MM.1S (cell line): ENCODE results near the gene TEX19.
"Not testable (repeated sequence)": the region's sequence is repeated elsewhere in the genome, so short reads cannot be mapped to it uniquely, and the experiment has no call there.

ENCODE experiments used
- DNase-seq: peaks from one replicate; pipeline ENCODE4 v3.0.0-alpha.2; 2015
- H2AFZ ChIP-seq: fragments of 300-600 bp; sonication (generic); 2 replicates; pipeline ENCODE4 v1.6.0; 2016; ENCODE audit warnings: antibody characterized with exemption, low read length
- H3F3A ChIP-seq: fragments of 300-600 bp; sonication (generic); 2 replicates; pipeline ENCODE4 v1.6.1; 2016; ENCODE audit warnings: mild to moderate bottlenecking, antibody characterized with exemption, low read length, moderate library complexity, mixed read lengths; ENCODE audit not compliant: insufficient read depth
- H3K27ac ChIP-seq: fragments of 300-600 bp; sonication (generic); 2 replicates; pipeline ENCODE4 v1.5.1; 2016; ENCODE audit warnings: mild to moderate bottlenecking, low read length
- H3K27me3 ChIP-seq: fragments of 300-600 bp; sonication (generic); replicated peaks from 2 replicates; pipeline ENCODE4 v1.6.0; 2016; ENCODE audit warnings: low read length; ENCODE audit not compliant: insufficient read depth
- H3K36me3 ChIP-seq: fragments of 300-600 bp; sonication (generic); replicated peaks from 2 replicates; pipeline ENCODE4 v1.6.1; 2016; ENCODE audit warnings: mild to moderate bottlenecking, low read length, mixed read lengths; ENCODE audit not compliant: insufficient read depth
- H3K4me1 ChIP-seq: fragments of 300-600 bp; sonication (generic); 2 replicates; pipeline ENCODE4 v1.6.1; 2016; ENCODE audit warnings: low read length, mixed read lengths
- H3K4me2 ChIP-seq: fragments of 300-600 bp; sonication (generic); 2 replicates; pipeline ENCODE4 v1.6.0; 2016; ENCODE audit warnings: low read depth, low read length
- H3K4me3 ChIP-seq: fragments of 300-600 bp; sonication (generic); 2 replicates; pipeline ENCODE4 v1.5.1; 2016; ENCODE audit warnings: low read length, mixed read lengths
- H3K79me2 ChIP-seq: fragments of 300-600 bp; sonication (generic); 2 replicates; pipeline ENCODE4 v1.6.1; 2016; ENCODE audit warnings: mixed run types, low read length, mixed read lengths
- H3K9ac ChIP-seq: fragments of 300-600 bp; sonication (generic); 2 replicates; pipeline ENCODE4 v1.6.1; 2016; ENCODE audit warnings: low read length, mixed read lengths
- H3K9me2 ChIP-seq: fragments of 300-600 bp; sonication (generic); replicated peaks from 2 replicates; pipeline ENCODE4 v1.6.1; 2016; ENCODE audit warnings: mild to moderate bottlenecking, low read length, mixed read lengths; ENCODE audit not compliant: insufficient read depth
- H3K9me3 ChIP-seq: fragments of 300-600 bp; sonication (generic); replicated peaks from 2 replicates; pipeline ENCODE4 v1.6.1; 2016; ENCODE audit warnings: mild to moderate bottlenecking, low read length, mixed read lengths; ENCODE audit not compliant: insufficient read depth
- H4K20me1 ChIP-seq: fragments of 300-600 bp; sonication (generic); 2 replicates; pipeline ENCODE4 v1.6.1; 2016; ENCODE audit warnings: mild to moderate bottlenecking, low read length, moderate library complexity, mixed read lengths; ENCODE audit not compliant: insufficient read depth
- CTCF ChIP-seq: fragments of 300-600 bp; sonication (generic); IDR thresholded peaks from 2 replicates; pipeline ENCODE4 v1.5.1; 2016; ENCODE audit warnings: antibody characterized with exemption, low read length, mixed read lengths
- EZH2 ChIP-seq: fragments of 300-600 bp; sonication (generic); optimal IDR thresholded peaks from 2 replicates; pipeline ENCODE3; 2017; ENCODE audit warnings: low read depth, mild to moderate bottlenecking, antibody characterized with exemption, low read length, mixed read lengths
- EZH2phosphoT487 ChIP-seq: fragments of 300-600 bp; sonication (generic); IDR thresholded peaks from 2 replicates; pipeline ENCODE4 v1.6.1; 2018; ENCODE audit warnings: antibody characterized with exemption, low read length

The TEX19 gene

GRCh38 chr17:82376042-82376730 is 17.1 kb downstream of the TEX19 start:
- Histone ChIP-seq H3K9me2 (no peaks in the 10 kb centered on the region), H3K79me2 (no peaks in the 10 kb centered on the region), H3K27ac (no peak overlapping the region), H3K9ac (no peak overlapping the region), H3K9me3 (no peaks in the 10 kb centered on the region), H3K4me1 (peaks cover 2% of the 10 kb centered on the region), H4K20me1 (no peaks in the 10 kb centered on the region), H3F3A (peaks cover 3% of the 10 kb centered on the region; the same call in 1 of the 2 replicates), H2AFZ (no peak overlapping the region), H3K4me2 (no peak overlapping the region), H3K27me3 (no peaks in the 10 kb centered on the region; the same call in 1 of the 2 replicates), H3K4me3 (no peak overlapping the region), H3K36me3 (no peaks in the 10 kb centered on the region)
- no peak for TF ChIP-seq EZH2
- DNase-seq, result no peak

DNA sequence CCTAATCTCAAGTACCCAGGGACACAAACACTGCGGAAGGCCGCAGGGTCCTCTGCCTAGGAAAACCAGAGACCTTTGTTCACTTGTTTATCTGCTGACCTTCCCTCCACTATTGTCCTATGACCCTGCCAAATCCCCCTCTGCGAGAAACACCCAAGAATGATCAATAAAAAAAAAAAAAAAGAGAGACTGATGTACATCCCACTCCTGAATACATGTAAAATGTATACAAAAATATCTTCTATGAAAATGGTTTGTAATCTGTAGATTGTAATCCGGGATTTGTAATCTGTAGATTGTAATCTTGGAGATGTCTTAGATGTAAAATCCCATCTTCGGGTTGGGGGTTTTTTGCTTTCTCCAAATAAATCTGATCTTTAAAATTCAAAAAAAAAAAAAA is 18.2 kb downstream of the TEX19 start:
- not testable (repeated sequence) for H3K9me2 ChIP-seq, H3K4me3 ChIP-seq, H3K27me3 ChIP-seq, H4K20me1 ChIP-seq, H3K9me3 ChIP-seq, H3K4me1 ChIP-seq, H3K27ac ChIP-seq, H2AFZ ChIP-seq, H3K79me2 ChIP-seq, DNase-seq, H3K36me3 ChIP-seq, H3K4me2 ChIP-seq, H3K9ac ChIP-seq, H3F3A ChIP-seq

GRCh38 chr17:82377924-82378740 is 19.1 kb downstream of the TEX19 start:
- Histone ChIP-seq H3K79me2 (no peaks in the 10 kb centered on the region), H3K9me2 (no peaks in the 10 kb centered on the region), H3K27me3 (no peaks in the 10 kb centered on the region; the same call in 1 of the 2 replicates), H3K9ac (no peak overlapping the region), H3K4me2 (no peak overlapping the region), H3K9me3 (no peaks in the 10 kb centered on the region), H3K27ac (no peak overlapping the region), H3K36me3 (no peaks in the 10 kb centered on the region), H4K20me1 (no peaks in the 10 kb centered on the region), H3F3A (peaks cover 3% of the 10 kb centered on the region; the same call in 1 of the 2 replicates), H3K4me1 (peaks cover 3% of the 10 kb centered on the region; the same call in 1 of the 2 replicates), H3K4me3 (no peak overlapping the region), H2AFZ (no peak overlapping the region)
- DNase-seq, result no peak
- TF ChIP-seq CTCF, result no peak
- TF ChIP-seq EZH2phosphoT487, result no peak
- no peak for TF ChIP-seq EZH2

DNA sequence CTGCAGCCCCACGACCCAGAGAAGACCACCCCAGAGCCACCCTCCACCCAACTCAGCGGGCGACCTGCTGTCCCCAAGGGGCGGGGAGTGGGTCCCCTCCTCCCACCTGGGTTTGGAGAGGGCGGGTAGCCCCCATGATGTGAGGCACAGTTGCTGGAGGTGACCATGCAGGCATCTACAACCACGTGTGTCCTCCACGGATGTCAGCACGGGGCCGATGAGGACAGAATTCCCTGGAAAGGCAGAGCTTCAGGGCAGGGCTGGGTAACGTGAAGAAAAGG is 19.6 kb downstream of the TEX19 start:
- TF ChIP-seq EZH2 (no peak), EZH2phosphoT487 (no peak), CTCF (no peak)
- no peaks in the 10 kb centered on the region for H3F3A ChIP-seq
- no peaks in the 10 kb centered on the region for H3K9me2 ChIP-seq
- H3K79me2 ChIP-seq, result no peaks in the 10 kb centered on the region
- no peak overlapping the region for H3K4me2 ChIP-seq
- no peaks in the 10 kb centered on the region for H3K9me3 ChIP-seq
- H3K27ac ChIP-seq, result no peak overlapping the region
- H3K27me3 ChIP-seq, result no peaks in the 10 kb centered on the region; the same call in 1 of the 2 replicates
- peaks cover 3% of the 10 kb centered on the region; the same call in 1 of the 2 replicates for H3K4me1 ChIP-seq
- H3K36me3 ChIP-seq, result no peaks in the 10 kb centered on the region
- no peak for DNase-seq
- H3K9ac ChIP-seq, result no peak overlapping the region
- H4K20me1 ChIP-seq, result no peaks in the 10 kb centered on the region
- no peak overlapping the region for H3K4me3 ChIP-seq
- no peak overlapping the region for H2AFZ ChIP-seq
